WI38 (cell line): ENCODE data around the gene PRDM16.

ENCODE experiments used
- H3K4me3 ChIP-seq: 2 replicates; pipeline ENCODE4 v1.5.1; 2011; ENCODE audit warnings: low read depth, mild to moderate bottlenecking, control low read depth, low read length
- TF ChIP-seq, protein P1 (sequence below): IDR thresholded peaks from 2 replicates; pipeline ENCODE4 v1.5.1; 2012; ENCODE audit warnings: low read depth, mild to moderate bottlenecking, control low read depth, low read length

Gene PRDM16

GRCh38 chr1:3366126-3367051 is 297.4 kb downstream of the PRDM16 start:
- TF ChIP-seq, protein P1, sequence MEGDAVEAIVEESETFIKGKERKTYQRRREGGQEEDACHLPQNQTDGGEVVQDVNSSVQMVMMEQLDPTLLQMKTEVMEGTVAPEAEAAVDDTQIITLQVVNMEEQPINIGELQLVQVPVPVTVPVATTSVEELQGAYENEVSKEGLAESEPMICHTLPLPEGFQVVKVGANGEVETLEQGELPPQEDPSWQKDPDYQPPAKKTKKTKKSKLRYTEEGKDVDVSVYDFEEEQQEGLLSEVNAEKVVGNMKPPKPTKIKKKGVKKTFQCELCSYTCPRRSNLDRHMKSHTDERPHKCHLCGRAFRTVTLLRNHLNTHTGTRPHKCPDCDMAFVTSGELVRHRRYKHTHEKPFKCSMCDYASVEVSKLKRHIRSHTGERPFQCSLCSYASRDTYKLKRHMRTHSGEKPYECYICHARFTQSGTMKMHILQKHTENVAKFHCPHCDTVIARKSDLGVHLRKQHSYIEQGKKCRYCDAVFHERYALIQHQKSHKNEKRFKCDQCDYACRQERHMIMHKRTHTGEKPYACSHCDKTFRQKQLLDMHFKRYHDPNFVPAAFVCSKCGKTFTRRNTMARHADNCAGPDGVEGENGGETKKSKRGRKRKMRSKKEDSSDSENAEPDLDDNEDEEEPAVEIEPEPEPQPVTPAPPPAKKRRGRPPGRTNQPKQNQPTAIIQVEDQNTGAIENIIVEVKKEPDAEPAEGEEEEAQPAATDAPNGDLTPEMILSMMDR: no peak
- H3K4me3 ChIP-seq: no peak overlapping the region

- TF ChIP-seq, protein P1: no peak
- no peak overlapping the region for H3K4me3 ChIP-seq
Observed at GRCh38 chr1:3367376-3367775, 298.4 kb downstream of the PRDM16 start.

DNA sequence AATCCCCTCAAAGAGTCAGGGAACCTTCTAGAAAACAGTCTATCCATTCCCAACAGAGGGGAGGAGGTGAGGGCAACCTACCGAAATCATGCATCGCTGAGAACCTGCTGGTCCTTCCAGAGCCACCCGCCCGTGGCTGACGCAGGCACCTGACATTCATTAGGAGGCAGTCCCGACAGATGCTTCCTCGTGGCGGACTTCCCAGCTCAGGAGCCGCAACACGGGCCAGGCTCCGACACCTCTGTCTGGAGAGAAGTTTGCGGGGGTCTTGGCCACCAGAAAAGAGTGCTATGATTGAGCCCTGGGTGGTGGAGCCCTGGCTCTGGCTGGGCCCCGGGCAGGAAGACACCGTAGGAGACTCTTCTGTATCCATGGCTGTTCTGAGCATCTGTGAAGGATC is 299.1 kb downstream of the PRDM16 start:
- no peak overlapping the region for H3K4me3 ChIP-seq

DNA sequence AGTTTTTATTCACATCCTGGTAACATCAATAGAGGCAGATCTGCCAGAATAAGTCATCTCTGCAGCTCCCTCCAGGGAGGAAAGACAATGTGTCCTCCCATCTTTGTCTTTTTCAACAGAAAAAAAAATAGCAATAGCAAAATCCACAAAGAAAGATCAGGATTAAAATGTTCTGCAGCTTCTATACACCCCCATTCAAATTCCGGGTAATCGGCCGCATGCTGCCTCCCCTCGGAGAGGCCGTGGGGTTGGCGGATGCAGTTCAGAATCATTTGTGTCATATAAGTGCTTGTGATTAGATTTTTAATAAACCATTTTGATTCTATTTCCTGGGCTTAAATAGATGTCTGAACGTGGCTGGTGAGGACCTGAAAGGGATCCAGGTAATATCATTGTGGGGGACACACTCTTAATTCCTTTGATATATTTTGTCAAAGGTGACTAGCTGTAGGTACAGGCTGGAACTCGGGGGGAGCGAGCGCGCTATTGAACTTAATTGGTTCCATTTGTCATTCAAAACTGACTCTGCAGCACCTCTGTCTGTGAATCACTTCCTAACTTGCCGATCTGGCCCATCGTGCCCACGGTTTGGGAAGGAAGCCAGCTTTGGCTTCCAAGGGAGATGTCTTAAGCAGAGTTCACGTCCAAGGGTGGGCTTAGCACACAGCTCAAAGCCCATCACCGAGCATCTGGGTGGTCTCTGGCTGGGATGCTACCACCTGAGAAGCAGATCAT is 299.9 kb downstream of the PRDM16 start:
- no peak overlapping the region for H3K4me3 ChIP-seq
- TF ChIP-seq, protein P1: no peak

More for the DNA sequence above, 299.1 kb downstream of the PRDM16 start:
- TF ChIP-seq, protein P1: no peak

DNA sequence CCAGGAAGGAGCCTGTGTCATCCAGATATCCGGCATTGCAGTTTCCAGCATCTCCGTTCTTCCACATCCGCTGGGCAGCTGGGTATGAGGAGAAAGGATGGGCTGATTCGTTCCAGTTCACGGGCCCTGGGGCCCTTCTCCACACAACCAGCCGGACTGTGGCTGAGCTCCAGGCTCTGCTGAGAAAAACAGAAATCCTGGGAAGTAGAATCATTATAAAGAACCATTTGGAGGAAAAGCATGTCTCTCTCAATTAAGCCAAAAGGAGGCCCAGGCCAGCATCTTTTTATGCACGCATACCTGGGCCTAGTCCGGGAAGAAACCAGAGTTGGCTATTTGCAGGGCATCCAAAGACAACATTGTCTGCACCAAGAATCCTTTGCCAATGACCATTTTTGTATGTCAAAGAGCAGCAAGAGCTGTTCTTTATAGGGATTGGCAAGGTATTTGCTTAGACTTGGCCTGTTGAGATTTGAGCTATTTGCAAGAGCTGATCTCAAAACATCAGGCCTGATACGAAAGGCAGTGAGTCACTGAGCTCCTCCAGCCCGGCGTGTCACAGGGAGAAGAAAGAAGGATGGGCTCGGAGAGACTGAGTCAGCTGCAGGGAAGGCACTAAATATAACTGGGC is 300.6 kb downstream of the PRDM16 start:
- TF ChIP-seq, protein P1: no peak
- H3K4me3 ChIP-seq: no peak overlapping the region

DNA sequence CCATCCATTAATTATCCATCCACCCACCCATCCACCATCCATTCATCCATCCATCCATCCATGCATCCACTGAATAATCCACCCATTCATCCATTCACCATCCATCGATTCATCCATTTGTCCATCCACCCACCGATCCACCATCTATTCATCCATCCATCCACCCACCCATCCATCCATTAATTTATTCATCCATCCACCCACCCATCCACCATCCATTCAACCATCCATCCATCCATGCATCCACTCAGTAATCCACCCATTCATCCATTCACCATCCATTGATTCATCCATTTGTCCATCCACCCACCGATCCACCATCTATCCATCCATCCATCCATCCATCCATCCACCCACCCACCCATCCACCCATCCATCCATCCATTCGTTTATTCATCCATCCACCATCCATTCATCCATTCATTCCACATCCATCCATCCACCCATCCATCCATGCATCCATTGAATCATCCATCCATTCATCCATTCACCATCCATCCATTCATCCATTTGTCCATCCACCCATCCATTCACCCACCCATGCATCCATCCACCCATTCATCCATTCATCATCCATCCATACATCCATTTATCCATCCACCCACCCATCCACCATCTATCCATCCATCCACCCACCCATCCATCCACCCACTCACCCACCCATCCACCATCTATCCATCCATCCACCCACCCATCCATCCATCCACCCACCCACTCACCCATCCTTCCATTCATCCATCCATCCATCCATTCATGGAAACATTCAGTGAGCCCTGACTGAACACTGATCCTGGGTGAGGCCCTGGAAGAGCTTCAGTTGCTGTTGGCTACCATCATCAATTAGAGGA is 302.1 kb downstream of the PRDM16 start:
- TF ChIP-seq, protein P1: no peak

More for the DNA sequence above, 302.1 kb downstream of the PRDM16 start:
- no peak overlapping the region for H3K4me3 ChIP-seq
